ENCODE results near the gene SMAD5.

Gene SMAD5

DNA sequence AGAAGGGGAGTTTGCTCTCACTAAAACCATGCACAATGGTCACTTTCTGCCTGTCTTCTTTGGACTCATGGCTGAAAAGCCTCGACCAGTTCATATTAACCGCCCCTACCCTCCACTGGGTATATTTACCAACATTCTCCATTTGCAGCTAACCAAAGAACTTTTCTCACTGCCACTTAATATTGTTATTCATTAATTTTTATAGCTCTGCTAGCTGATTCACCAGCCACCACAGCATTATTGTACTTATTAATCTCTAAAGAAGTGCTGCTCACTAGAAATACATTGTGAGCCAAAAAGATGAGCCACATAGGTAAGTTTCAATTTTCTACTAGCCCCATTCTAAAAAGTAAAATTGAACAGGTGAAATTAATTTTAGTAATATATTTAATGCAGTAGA lies 93.8 kb downstream of the SMAD5 start:
- DNase-seq: no peak

DNA sequence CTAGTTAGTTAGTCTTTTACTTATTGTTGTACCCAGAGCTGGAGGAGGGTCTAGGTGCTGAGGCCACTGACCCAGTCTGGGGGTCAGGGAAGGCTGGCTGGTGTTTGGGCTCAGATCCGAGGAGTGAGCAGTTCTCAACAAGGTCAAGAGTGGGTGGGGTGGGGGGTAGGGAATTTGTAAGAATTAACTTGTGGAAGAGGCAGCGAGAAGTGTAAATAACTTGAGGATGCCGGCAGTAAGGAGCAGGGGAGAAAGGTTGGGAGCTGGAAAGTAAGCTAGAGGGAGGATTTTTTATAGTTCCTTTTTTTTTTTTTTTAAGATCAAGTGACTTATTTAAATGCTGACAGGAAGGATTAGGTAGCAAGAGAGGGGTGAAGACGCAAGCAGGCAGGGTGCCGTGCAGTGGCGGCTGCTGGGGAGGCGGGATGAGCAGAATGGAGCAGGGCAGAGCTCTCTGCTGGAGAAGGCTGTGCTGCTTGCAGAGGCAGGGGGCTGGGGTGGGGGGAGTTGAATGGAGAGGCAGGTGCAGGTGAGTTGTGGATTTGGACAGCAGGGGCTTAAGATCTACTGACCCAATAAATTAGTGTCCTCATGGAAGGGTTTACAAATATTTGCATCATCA lies 95.6 kb downstream of the SMAD5 start:
- no peak for DNase-seq

DNA sequence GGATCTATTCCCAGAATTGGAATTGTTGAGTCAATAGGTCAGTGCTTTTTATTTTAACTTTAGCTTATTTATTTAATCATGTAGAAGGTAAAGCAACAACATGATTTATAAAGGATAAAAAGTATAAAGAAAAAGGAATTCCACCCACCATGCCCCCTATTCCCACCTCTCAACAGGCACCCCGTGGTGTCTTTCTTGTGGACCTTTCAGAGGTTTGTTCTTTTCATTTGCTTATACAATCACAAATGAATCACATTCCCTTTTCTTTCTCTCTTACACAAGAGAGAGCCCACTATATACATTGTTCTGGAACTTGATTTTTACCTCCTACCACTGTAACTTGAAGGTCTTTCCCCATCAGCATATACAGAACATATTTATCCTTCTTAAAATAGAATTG lies 97.5 kb downstream of the SMAD5 start:
- no peak for DNase-seq

DNA sequence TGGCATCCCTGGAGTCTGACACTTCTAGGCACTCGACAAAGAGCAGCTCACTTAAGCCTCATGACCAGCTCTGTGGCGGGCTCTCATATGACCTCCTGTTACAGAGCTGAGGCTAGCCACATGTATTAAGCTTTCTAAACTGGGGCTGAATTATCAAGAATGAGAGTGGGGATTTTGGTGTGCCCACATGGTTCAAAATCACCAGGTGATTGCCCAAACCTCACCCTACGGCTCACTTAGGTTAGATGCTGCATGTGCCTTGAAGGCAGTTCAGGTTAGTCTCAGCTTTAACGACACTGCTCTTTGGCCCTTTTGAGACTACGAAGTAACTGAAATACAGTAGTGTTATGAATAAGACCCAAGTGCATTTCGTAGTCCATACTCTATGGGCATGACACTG lies 99.7 kb downstream of the SMAD5 start:
- DNase-seq: no peak

Data from suppressor macrophage treated with lipopolysaccharide for 4 hours (primary cell).